ENCODE data around the gene PGAM1.
A peak's percentile ranks its signal among the peaks of the same experiment; 100 is the strongest.

Gene PGAM1

DNA sequence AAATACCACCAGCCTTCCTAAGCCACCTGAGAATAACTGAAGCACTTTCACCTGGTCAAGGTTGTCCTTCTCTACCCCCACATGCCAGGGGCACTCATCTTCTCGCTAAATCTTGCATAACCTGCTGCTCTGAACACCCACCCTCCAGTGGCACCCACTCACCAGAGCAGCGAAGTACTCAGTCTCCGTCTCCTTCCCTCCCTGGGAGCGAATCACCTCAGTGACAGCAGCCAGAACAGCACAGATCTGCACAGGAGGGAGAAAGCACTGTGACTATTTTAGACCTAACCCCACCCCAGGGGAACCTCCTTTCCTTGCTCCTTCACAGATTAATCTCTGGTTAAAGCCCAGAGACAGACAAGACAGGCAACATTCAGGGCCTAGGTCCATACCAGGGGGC lies 29.9 kb upstream of the PGAM1 start:
- H3K79me2 ChIP-seq (ENCODE audit: insufficient read depth, low read length), result peaks cover 17% of the 10 kb centered on the region; the same call in 1 of the 2 replicates

DNA sequence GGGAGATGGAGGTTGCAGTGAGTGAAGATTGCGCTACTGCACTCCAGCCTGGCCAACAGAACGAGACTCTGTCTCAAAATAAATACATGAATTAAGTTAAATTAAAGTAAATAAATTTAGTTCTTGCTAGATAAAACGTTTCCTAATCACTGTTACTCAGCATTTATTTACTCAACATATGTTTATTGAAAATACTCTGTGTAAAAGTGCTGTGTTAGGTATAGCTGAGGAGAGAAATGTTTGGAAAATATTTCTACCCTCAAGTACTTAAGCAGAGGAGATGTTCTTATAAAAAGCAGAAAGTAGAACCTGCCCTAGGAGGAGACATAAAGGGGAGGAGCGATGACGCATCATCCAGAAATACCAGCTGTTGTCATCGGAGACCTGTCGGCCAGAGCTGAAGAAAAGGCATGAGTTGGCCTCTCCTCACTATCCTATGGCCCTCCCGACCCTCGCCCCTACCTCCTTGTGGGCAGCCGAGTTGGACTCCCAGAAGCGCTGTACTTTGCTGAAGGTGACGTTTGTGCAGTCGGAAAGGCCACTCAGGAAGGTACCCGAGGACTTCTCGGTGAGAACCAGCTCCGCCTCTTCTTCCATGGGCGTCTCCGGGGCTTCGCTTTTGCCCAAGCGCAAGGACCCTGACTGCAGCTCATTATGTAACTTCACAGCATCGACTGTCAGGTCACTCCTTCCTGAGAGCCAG lies 26.0 kb upstream of the PGAM1 start:
- peaks cover 17% of the 10 kb centered on the region; the same call in 1 of the 2 replicates for H3K79me2 ChIP-seq (ENCODE audit: insufficient read depth, low read length)
- peak overlapping the region; percentile 77 for H2AFZ ChIP-seq (ENCODE audit: low read depth, low read length, severe bottlenecking)
- no peaks in the 10 kb centered on the region for H3K27me3 ChIP-seq (ENCODE audit: low read length)
- H3K9ac ChIP-seq (ENCODE audit: low read length), result peak overlapping the region; percentile 65
- H3K27ac ChIP-seq (ENCODE audit: low read depth, low read length), result no peak overlapping the region
- H4K20me1 ChIP-seq (ENCODE audit: low read depth, low read length), result no peaks in the 10 kb centered on the region
- H3F3A ChIP-seq (ENCODE audit: insufficient read depth), result no peaks in the 10 kb centered on the region
- TF ChIP-seq CTCF (IDR thresholded peaks at IDR 0.05; ENCODE audit: insufficient read depth, low read length, poor library complexity, severe bottlenecking), result no peak
- no peak for TF ChIP-seq EZH2phosphoT487 (conservative IDR thresholded peaks at IDR 0.05; ENCODE audit: low read length)
- H3K4me3 ChIP-seq (ENCODE audit: insufficient read depth, low read length, poor library complexity, severe bottlenecking), result peak overlapping the region; percentile 90
- no peaks in the 10 kb centered on the region for H3K9me3 ChIP-seq (ENCODE audit: insufficient read depth, low read length)
- peak overlapping the region; percentile 93 for H3K4me2 ChIP-seq (ENCODE audit: low read depth, low read length, poor library complexity, severe bottlenecking)
- peaks cover 4% of the 10 kb centered on the region; the same call in 1 of the 2 replicates for H3K36me3 ChIP-seq (ENCODE audit: low read length)
- no peaks in the 10 kb centered on the region for H3K9me2 ChIP-seq (replicated peaks; ENCODE audit: insufficient read depth, low read length)

More for the DNA sequence above, 29.9 kb upstream of the PGAM1 start:
- H3F3A ChIP-seq (ENCODE audit: insufficient read depth), result no peaks in the 10 kb centered on the region
- peaks cover 7% of the 10 kb centered on the region; the same call in 1 of the 2 replicates for H3K36me3 ChIP-seq (ENCODE audit: low read length)
- H4K20me1 ChIP-seq (ENCODE audit: low read depth, low read length), result no peaks in the 10 kb centered on the region
- H3K4me2 ChIP-seq (ENCODE audit: low read depth, low read length, poor library complexity, severe bottlenecking), result no peak overlapping the region
- H3K9ac ChIP-seq (ENCODE audit: low read length), result no peak overlapping the region
- H3K4me3 ChIP-seq (ENCODE audit: insufficient read depth, low read length, poor library complexity, severe bottlenecking), result no peak overlapping the region
- TF ChIP-seq CTCF (IDR thresholded peaks at IDR 0.05; ENCODE audit: insufficient read depth, low read length, poor library complexity, severe bottlenecking), result no peak
- TF ChIP-seq EZH2phosphoT487 (conservative IDR thresholded peaks at IDR 0.05; ENCODE audit: low read length), result no peak
- H2AFZ ChIP-seq (ENCODE audit: low read depth, low read length, severe bottlenecking), result no peak overlapping the region
- no peaks in the 10 kb centered on the region for H3K9me2 ChIP-seq (replicated peaks; ENCODE audit: insufficient read depth, low read length)
- H3K27me3 ChIP-seq (ENCODE audit: low read length), result no peaks in the 10 kb centered on the region
- H3K27ac ChIP-seq (ENCODE audit: low read depth, low read length), result no peak overlapping the region
- H3K9me3 ChIP-seq (ENCODE audit: insufficient read depth, low read length), result no peaks in the 10 kb centered on the region

- peak within 1 kb of the TSS; percentile 77 for H2AFZ ChIP-seq (ENCODE audit: low read depth, low read length, severe bottlenecking)
These were observed 25.1 kb upstream of the PGAM1 start, which contains the start of gene RRP12 for GRCh38 chr10:97400665-97401454. TSS of gene RRP12 (minus strand) at chr10:97401340. CDS start at chr10:97401231, 109 bp downstream.

More at GRCh38 chr10:97400665-97401454, 25.1 kb upstream of the PGAM1 start, which contains the start of gene RRP12:
- Histone ChIP-seq H3K36me3 (ENCODE audit: low read length) (peaks cover 4% of the 10 kb centered on the region; the same call in 1 of the 2 replicates), H3K9ac (ENCODE audit: low read length) (peak within 1 kb of the TSS; percentile 65), H3K4me3 (ENCODE audit: insufficient read depth, low read length, poor library complexity, severe bottlenecking) (peak within 1 kb of the TSS; percentile 90), H3F3A (ENCODE audit: insufficient read depth) (no peaks in the 10 kb centered on the region), H4K20me1 (ENCODE audit: low read depth, low read length) (no peaks in the 10 kb centered on the region), H3K4me2 (ENCODE audit: low read depth, low read length, poor library complexity, severe bottlenecking) (peak within 1 kb of the TSS; percentile 93), H3K79me2 (ENCODE audit: insufficient read depth, low read length) (peaks cover 17% of the 10 kb centered on the region; the same call in 1 of the 2 replicates), H3K27ac (ENCODE audit: low read depth, low read length) (no peak within 1 kb of the TSS), H3K27me3 (ENCODE audit: low read length) (no peaks in the 10 kb centered on the region), H3K9me2 (replicated peaks; ENCODE audit: insufficient read depth, low read length) (no peaks in the 10 kb centered on the region), H3K9me3 (ENCODE audit: insufficient read depth, low read length) (no peaks in the 10 kb centered on the region)
- TF ChIP-seq CTCF (IDR thresholded peaks at IDR 0.05; ENCODE audit: insufficient read depth, low read length, poor library complexity, severe bottlenecking) (no peak), EZH2phosphoT487 (conservative IDR thresholded peaks at IDR 0.05; ENCODE audit: low read length) (no peak)

All from SU-DHL-6 (cell line).